ENCODE results near the gene PACSIN1. TPM values are rescaled to one million over a fixed set of nuclear protein-coding genes. Genes with fewer than 3 reads are reported as not detected.

PACSIN1 gene
- total RNA-seq, 2 experiments from 2014 or later: 19.3 to 88.4 TPM

- H3K4me1 ChIP-seq (ENCODE audit: insufficient read depth, low read length, poor library complexity, severe bottlenecking): peaks cover 6% of the 10 kb centered on the region
- H3K4me3 ChIP-seq (ENCODE audit: low read depth, low read length, poor library complexity, severe bottlenecking): no peak overlapping the region
- no peaks in the 10 kb centered on the region for H3K9me2 ChIP-seq (ENCODE audit: insufficient read depth, low read length)
- peaks cover 8% of the 10 kb centered on the region for H3K36me3 ChIP-seq (ENCODE audit: insufficient read depth, low read length)
- H3K4me2 ChIP-seq (ENCODE audit: low read length): no peak overlapping the region
- H3K9me3 ChIP-seq (ENCODE audit: low read length): peaks cover 9% of the 10 kb centered on the region
- intact Hi-C loops (cut with micrococcal nuclease; ENCODE audit: unreplicated experiment): no loop called here
- POLR2A ChIA-PET: no interaction called here
- H4K20me1 ChIP-seq (ENCODE audit: insufficient read depth, low read length): no peaks in the 10 kb centered on the region
- H2AFZ ChIP-seq (ENCODE audit: low read length): no peak overlapping the region
- TF ChIP-seq EZH2phosphoT487 (IDR thresholded peaks at IDR 0.05; ENCODE audit: borderline replicate concordance, low read depth, low read length): no peak
- no peak for TF ChIP-seq CTCF (conservative IDR thresholded peaks at IDR 0.05; ENCODE audit: low read length)
- no TSS peak for BruUV-seq (replicated peaks)
- DNase-seq (ENCODE audit: low spot score): no peak
- peaks cover 12% of the 10 kb centered on the region for H3K79me2 ChIP-seq (ENCODE audit: insufficient read depth, low read depth, low read length)
- CTCF ChIA-PET (ENCODE audit: unreplicated experiment): no interaction called here
- H3K27ac ChIP-seq (ENCODE audit: low read depth, low read length, poor library complexity, severe bottlenecking): no peak overlapping the region
Observed at GRCh38 chr6:34514112-34514511, 48.2 kb downstream of the PACSIN1 start.

- Histone ChIP-seq H3K27ac (ENCODE audit: low read depth, low read length, poor library complexity, severe bottlenecking) (no peak overlapping the region), H4K20me1 (ENCODE audit: insufficient read depth, low read length) (no peaks in the 10 kb centered on the region), H3K4me1 (ENCODE audit: insufficient read depth, low read length, poor library complexity, severe bottlenecking) (peaks cover 6% of the 10 kb centered on the region), H3K79me2 (ENCODE audit: insufficient read depth, low read depth, low read length) (peaks cover 5% of the 10 kb centered on the region; the same call in 1 of the 2 replicates), H3K4me3 (ENCODE audit: low read depth, low read length, poor library complexity, severe bottlenecking) (no peak overlapping the region), H3K36me3 (ENCODE audit: insufficient read depth, low read length) (peaks cover 2% of the 10 kb centered on the region; the same call in 1 of the 2 replicates), H2AFZ (ENCODE audit: low read length) (no peak overlapping the region), H3K9me2 (ENCODE audit: insufficient read depth, low read length) (no peaks in the 10 kb centered on the region), H3K4me2 (ENCODE audit: low read length) (no peak overlapping the region), H3K9me3 (ENCODE audit: low read length) (peaks cover 2% of the 10 kb centered on the region; the same call in 1 of the 2 replicates)
- ChIA-PET CTCF (ENCODE audit: unreplicated experiment) (no interaction called here), POLR2A (no interaction called here)
- TF ChIP-seq EZH2phosphoT487 (IDR thresholded peaks at IDR 0.05; ENCODE audit: borderline replicate concordance, low read depth, low read length) (no peak), CTCF (conservative IDR thresholded peaks at IDR 0.05; ENCODE audit: low read length) (no peak)
- DNase-seq (ENCODE audit: low spot score): no peak
- BruUV-seq (replicated peaks): no TSS peak
- intact Hi-C loops (cut with micrococcal nuclease; ENCODE audit: unreplicated experiment): no loop called here
Observed at GRCh38 chr6:34514593-34515472, 49.0 kb downstream of the PACSIN1 start.

All from OCI-LY7 (cell line).